Epithelial cell of esophagus (primary cell): ENCODE data around the gene PORCN.

Experiments used
- DNase-seq: peaks from one replicate; pipeline ENCODE4 v3.0.0; 2010; ENCODE audit warnings: low read depth
- H3K4me3 ChIP-seq: 2 replicates; pipeline ENCODE4 v1.5.1; 2011; ENCODE audit warnings: mild to moderate bottlenecking, low read length, control low read depth
- CTCF ChIP-seq: IDR thresholded peaks from 2 replicates; pipeline ENCODE4 v1.5.1; 2011; ENCODE audit warnings: low read depth, mild to moderate bottlenecking, low read length, control low read depth, inconsistent platforms; ENCODE audit not compliant: insufficient read depth; ENCODE audit errors: missing control alignments

The PORCN gene

GRCh38 chrX:48508400-48509244, at the start of gene PORCN:
TSS of gene PORCN (plus strand) at chrX:48508992. CDS start at chrX:48509821, 829 bp downstream.
- H3K4me3 ChIP-seq = peak within 1 kb of the TSS; percentile 69
- TF ChIP-seq CTCF = no peak
- DNase-seq = peak; percentile 68

GRCh38 chrX:48459483-48459882, 49.3 kb upstream of the PORCN start:
- TF ChIP-seq CTCF = no peak
- no peak overlapping the region for H3K4me3 ChIP-seq
- no peak for DNase-seq

DNA sequence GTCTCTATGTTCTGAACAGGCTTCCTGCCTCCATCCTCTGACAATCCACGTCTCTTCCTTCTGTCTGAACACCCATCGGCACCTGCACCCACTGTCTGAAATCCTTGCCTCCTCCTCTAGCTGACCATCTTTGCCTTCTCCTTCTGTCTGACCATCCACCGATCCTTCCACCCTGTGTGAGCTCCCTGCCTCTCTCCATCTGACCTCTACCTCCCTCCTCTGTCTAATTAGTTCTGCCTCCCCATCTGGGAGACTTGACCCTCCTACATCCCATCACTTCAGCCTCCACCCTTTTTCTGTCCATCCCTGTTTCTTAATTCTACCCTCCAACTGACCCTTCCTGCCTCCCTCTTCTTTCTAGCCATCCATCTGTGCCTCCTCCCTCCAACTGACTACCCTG, 48.8 kb upstream of the PORCN start:
- no peak for TF ChIP-seq CTCF
- no peak overlapping the region for H3K4me3 ChIP-seq
- no peak for DNase-seq

- no peak for TF ChIP-seq CTCF
- DNase-seq = no peak
Measured at GRCh38 chrX:48460606-48461005, 48.2 kb upstream of the PORCN start.

GRCh38 chrX:48461830-48462229, 47.0 kb upstream of the PORCN start:
- DNase-seq = peak; percentile 93
- no peak for TF ChIP-seq CTCF

More at GRCh38 chrX:48460606-48461005, 48.2 kb upstream of the PORCN start:
- no peak overlapping the region for H3K4me3 ChIP-seq

DNA sequence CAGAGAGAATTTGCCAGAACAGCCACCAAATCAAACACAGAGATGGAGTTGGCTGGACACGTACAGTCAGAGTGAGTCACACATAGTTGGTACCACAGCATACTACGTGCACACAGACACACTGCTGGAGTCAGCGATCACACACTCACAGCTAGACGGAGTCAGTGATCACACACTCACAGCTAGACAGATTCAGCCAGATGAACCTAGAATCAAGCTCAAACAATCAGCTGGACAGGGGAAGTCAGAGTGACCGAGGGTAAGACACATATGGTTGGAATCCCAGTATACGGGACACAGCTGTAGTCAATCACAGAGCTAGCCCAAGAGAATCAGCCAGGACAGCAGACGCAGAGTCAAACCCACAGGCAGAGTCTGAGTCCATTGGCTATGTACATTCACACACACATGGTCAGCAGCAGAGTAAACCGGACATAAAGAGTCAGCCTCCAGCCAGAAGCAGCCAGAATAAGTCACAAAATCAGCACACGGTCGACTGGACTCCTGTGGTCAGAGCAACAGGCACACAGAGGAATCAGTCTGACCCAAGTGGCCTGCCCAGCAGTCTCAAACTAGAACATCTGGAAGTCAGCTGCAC, 43.4 kb upstream of the PORCN start:
- H3K4me3 ChIP-seq = peak overlapping the region; percentile 18

More at GRCh38 chrX:48461830-48462229, 47.0 kb upstream of the PORCN start:
- no peak overlapping the region for H3K4me3 ChIP-seq

More for the DNA sequence above, 43.4 kb upstream of the PORCN start:
- DNase-seq = peak; percentile 78
- no peak for TF ChIP-seq CTCF
